CD1c-positive myeloid dendritic cell (primary cell): Measurements from ENCODE around the gene USP7.
"Not testable (repeated sequence)": the region's sequence is repeated elsewhere in the genome, so short reads cannot be mapped to it uniquely, and the experiment has no call there.

Experiments
- DNase-seq: peaks from one replicate; pipeline ENCODE4 v3.0.0-alpha.2; 2016; ENCODE audit errors: extremely low spot score

USP7 gene

GRCh38 chr16:8925455-8925854 is 38.3 kb downstream of the USP7 start:
- DNase-seq = no peak

DNA sequence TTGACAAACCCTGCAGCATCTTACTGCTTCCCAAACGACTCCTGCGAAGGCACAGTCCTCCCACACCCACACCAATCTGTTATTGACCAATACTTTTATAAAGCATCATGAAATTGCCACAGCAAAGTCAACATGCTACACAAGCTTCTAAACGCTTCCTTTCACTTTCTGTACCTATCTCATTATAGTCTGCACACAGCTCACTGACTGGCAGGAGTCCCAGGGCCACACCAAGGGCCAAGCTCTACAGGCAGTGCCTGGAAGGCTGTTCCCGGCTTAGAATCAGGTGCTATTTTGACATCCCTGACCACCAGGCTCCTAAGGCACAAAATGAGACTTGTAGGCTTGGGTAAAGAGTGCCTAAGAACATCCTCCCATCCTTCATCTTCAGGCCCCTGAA is 39.5 kb downstream of the USP7 start:
- no peak for DNase-seq

DNA sequence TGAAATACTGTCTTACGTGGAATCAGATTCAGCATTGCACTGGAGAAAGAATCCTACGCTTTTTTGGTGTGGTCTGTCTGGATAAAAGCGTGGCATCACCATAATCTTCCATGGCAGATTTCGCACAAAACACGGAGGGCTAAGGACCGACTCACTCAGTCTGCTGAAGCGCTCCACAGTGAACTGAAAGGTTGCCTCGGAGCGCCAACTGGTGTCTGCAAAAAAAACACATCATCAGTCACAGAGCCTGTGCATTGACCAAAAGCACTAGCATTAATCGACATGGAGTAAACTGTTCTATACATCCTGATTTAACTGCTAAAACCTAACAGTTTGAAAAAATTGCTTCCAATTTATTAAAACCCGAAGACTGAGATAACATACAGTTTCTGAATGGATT is 40.5 kb downstream of the USP7 start:
- DNase-seq = no peak

- DNase-seq = no peak
Measured at GRCh38 chr16:8921347-8921984, 42.2 kb downstream of the USP7 start.

DNA sequence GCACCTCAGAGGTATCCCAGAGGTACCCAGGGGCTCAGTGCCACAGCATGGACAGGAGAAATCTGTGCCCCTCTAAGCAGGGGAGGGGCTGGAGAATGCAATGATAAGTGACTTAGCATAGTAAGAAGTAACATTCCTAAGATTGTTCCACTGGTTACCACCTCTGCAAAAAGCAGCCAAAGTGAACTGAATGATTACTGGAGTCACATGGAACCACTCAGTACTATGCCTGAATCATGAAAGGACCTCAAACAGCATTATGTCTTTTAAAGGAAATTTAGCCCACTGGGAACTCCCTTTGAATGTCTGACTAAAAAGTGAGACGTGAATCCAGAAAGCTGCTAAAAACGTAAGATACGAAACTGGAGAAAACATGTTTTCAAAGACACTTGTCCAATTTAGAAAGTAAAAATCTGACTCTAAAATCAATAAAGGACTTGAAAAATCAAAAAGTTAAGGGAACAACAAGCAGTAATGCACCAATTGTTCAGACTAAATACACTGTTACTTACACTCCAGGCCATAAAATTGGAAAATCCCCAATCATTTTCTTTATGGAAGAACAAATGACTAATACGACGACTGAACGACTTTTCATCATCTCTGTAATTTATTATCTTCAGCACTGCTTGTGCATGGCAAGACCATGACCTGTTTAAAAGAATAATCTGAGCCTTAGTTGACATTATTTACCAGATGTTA is 42.9 kb downstream of the USP7 start:
- DNase-seq = no peak

GRCh38 chr16:8919934-8920462 is 43.7 kb downstream of the USP7 start:
- no peak for DNase-seq

- DNase-seq = no peak
Measured at GRCh38 chr16:8919089-8919933, 44.4 kb downstream of the USP7 start.

GRCh38 chr16:8917336-8917735 is 46.4 kb downstream of the USP7 start:
- not testable (repeated sequence) for DNase-seq

DNA sequence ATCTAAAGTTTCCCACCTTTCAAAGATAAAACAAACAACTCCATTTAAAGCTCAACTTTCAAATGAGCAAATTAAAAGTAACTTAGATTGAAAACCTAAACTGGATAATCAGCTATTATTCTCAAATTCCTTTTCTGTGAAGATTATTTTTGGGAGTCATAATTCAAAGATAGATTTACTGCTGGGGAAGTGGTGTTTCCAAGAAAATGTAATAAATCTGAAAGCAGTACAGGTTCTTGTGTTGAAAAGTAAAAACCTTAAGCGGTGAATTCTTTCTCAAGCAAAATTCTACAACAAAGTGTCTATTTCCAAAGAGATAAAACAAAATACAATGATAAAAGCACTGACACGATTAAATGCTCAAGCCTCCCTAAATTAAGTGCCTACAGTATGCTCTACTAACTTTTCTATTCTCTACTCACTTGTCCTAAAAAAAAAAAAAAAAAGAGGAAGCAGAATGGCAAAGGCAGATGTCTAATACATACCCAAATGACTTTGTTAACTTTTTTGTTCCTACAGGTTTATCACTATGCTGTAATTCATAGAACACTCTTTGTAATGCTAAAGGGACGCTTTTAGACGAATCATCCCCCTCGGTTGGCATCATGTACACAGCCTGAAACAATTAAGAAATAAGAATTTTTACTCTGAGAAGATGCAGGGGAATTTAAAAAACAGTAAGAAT is 47.0 kb downstream of the USP7 start:
- DNase-seq = no peak

DNA sequence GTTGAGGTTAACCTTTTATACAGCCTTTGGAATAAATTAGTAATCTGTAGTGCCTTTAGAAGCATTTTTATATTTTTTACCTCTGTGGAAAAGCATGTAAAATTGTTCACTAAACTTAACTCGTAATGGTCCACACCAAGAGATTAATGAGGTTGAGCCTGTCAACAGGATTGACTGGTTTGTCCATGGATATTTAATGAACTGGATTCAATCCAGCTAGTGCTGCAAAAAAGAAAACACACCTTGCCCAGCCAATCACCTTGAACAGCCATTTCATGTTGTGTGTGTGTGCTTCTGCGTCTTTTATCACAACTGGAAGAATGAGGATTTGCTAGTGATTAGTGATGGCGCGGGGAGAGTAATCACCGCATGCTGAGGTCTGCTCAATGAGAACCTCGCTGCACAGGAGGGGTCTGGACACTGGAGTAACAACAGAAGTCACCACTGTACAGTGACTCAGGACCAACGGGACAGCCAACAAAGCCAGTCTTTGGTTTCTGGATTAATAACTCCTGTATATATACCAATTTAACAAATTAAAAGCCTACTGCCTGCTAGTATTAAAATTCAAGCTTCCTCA is 47.9 kb downstream of the USP7 start:
- DNase-seq = no peak

GRCh38 chr16:8914098-8914497 is 49.6 kb downstream of the USP7 start:
- no peak for DNase-seq

DNA sequence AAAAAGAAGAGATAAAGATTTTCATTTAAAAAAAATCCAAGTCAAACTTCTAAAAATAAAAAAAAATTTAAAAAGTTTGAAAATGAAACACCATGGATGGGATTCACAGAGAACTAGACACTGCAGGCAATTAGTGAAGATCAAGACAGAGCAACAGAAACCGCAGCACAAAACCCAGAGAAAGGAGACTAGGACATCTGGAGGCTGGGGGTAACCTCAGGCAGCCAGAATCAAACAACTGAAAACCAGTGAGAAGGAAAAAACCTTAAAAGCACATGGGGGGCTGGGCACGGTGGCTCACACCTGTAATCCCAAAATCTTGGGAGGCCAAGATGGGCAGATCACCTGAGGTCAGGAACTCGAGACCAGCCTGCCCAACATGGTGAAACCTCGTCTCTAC is 50.9 kb downstream of the USP7 start:
- DNase-seq = no peak

GRCh38 chr16:8910811-8911210 is 52.9 kb downstream of the USP7 start:
- no peak for DNase-seq

DNA sequence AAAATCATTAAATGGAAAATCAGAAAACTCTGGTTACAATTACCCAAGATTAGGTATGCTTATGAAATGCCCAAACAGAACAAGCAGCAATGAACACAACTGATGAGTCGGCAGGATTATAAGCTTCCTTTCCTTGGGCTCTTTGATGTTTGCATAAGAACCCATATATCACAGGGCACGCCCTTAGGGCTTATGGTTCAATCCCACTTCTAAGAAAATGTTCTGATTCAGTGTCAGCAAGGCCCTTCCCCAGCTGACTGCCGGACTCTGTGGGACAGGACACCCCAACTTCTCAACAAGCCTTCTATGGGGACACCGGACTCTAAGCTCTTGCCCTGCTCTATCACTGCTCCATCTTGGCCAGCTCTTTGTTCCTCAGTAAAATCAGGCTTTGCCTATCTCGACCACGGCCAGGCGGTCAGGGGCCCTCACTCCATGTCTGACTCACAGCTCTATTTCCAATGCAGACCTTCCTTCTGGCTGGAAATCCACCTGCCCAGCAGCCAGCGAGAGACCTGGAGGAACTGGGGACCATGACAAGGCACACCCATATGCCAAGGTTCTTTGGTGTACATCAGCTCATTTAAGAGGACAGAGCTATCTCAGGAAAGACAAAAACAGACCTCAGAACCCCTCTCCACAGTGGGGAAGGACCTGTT is 54.8 kb downstream of the USP7 start:
- no peak for DNase-seq

DNA sequence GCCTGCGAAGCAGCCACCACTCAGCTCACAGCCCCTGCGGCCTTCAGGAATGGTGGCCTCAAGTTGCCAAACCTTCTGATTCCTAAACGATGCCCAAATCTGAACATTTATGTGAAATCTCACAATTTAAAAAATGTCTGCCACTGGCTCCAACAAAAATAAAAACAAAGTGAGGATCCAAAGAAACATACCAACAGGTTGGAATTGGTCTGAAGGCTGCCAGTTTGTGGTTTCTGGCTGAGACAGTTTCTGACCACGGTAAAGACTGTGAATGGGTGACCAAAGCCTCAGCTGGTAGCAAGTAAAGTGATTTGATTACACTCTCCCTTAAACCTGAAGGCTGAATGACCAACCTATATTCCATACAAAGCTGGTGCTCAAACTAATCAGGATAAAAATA is 56.6 kb downstream of the USP7 start:
- no peak for DNase-seq

GRCh38 chr16:8905795-8906591 is 57.7 kb downstream of the USP7 start:
- DNase-seq = no peak

GRCh38 chr16:8905168-8905762 is 58.4 kb downstream of the USP7 start:
- DNase-seq = peak; percentile 31

- no peak for DNase-seq
Measured at GRCh38 chr16:8904018-8904430, 59.7 kb downstream of the USP7 start.

- DNase-seq = no peak
Measured at GRCh38 chr16:8903004-8903403, 60.7 kb downstream of the USP7 start.
